Neuronal stem cell (in vitro differentiated cells): Measurements from ENCODE around the gene ARL6IP5.

Experiments
- DNase-seq: peaks from one replicate; pipeline ENCODE4 v3.0.0-alpha.2; 2013; ENCODE audit warnings: low spot score
- H2AFZ ChIP-seq: one replicate; pipeline ENCODE4 v1.6.1; 2013; ENCODE audit warnings: mild to moderate bottlenecking, low read length, inconsistent platforms
- H2AK5ac ChIP-seq: 2 replicates; pipeline ENCODE4 v1.6.1; 2013; ENCODE audit warnings: low read depth, mild to moderate bottlenecking, inconsistent platforms, low read length, moderate library complexity, mixed read lengths
- H2BK120ac ChIP-seq: 2 replicates; pipeline ENCODE4 v1.6.1; 2013; ENCODE audit warnings: low read depth, mild to moderate bottlenecking, inconsistent platforms, low read length, moderate library complexity, mixed read lengths
- H2BK12ac ChIP-seq: one replicate; pipeline ENCODE4 v1.6.1; 2013; ENCODE audit warnings: low read length, inconsistent platforms
- H2BK15ac ChIP-seq: 2 replicates; pipeline ENCODE4 v1.6.1; 2013; ENCODE audit warnings: mild to moderate bottlenecking, low read length, inconsistent platforms, mixed read lengths
- H2BK5ac ChIP-seq: one replicate; pipeline ENCODE4 v1.6.1; 2013; ENCODE audit warnings: inconsistent platforms, mild to moderate bottlenecking, low read length, moderate library complexity
- H3K14ac ChIP-seq: one replicate; pipeline ENCODE4 v1.6.1; 2013; ENCODE audit warnings: low read length, inconsistent platforms
- H3K18ac ChIP-seq: 2 replicates; pipeline ENCODE4 v1.6.1; 2013; ENCODE audit warnings: low read length, inconsistent platforms
- H3K23ac ChIP-seq: 2 replicates; pipeline ENCODE4 v1.6.1; 2013; ENCODE audit warnings: low read depth, mild to moderate bottlenecking, mixed read lengths, low read length, inconsistent platforms; ENCODE audit not compliant: poor library complexity
- H3K27ac ChIP-seq: replicated peaks from 3 replicates; pipeline ENCODE4 v1.5.1; 2013; ENCODE audit warnings: low read length, inconsistent platforms
- H3K27me3 ChIP-seq, 3 experiments: 2 replicates each; pipeline ENCODE4 v1.6.1; 2013; ENCODE audit warnings: low read length in 3 of 3, mild to moderate bottlenecking in 2 of 3, inconsistent platforms in 1 of 3, low read depth in 1 of 3, mixed read lengths in 1 of 3, moderate library complexity in 1 of 3; ENCODE audit not compliant: control insufficient read depth in 3 of 3, insufficient read depth in 3 of 3
- H3K36me3 ChIP-seq, 2 donors: replicated peaks in 1 of 2; 2 replicates each; pipeline ENCODE4 v1.6.1; 2013; ENCODE audit warnings: low read length in 2 of 2; ENCODE audit not compliant: control insufficient read depth in 2 of 2, insufficient read depth in 2 of 2
- H3K4ac ChIP-seq: 2 replicates; pipeline ENCODE4 v1.6.1; 2013; ENCODE audit warnings: inconsistent platforms, mild to moderate bottlenecking, low read length, moderate library complexity
- H3K4me1 ChIP-seq, 2 donors: 1 replicate in 1 of 2; 2 replicates in 1 of 2; pipeline ENCODE4 v1.6.1; 2013; ENCODE audit warnings: low read length in 2 of 2, low read depth in 1 of 2; ENCODE audit not compliant: control insufficient read depth in 2 of 2, insufficient read depth in 1 of 2
- H3K4me2 ChIP-seq: one replicate; pipeline ENCODE4 v1.6.1; 2013; ENCODE audit warnings: mild to moderate bottlenecking, low read length, inconsistent platforms; ENCODE audit not compliant: insufficient read depth, poor library complexity, severe bottlenecking
- H3K4me3 ChIP-seq, 2 donors: 2 replicates each; pipeline ENCODE4 v1.5.1; 2013; ENCODE audit warnings: low read length in 2 of 2, mild to moderate bottlenecking in 2 of 2, inconsistent platforms in 1 of 2, moderate library complexity in 1 of 2
- H3K79me1 ChIP-seq: one replicate; pipeline ENCODE4 v1.6.1; 2013; ENCODE audit warnings: low read depth, mild to moderate bottlenecking, inconsistent platforms, low read length, moderate library complexity
- H3K9ac ChIP-seq: one replicate; pipeline ENCODE4 v1.6.1; 2013; ENCODE audit warnings: mild to moderate bottlenecking, low read depth, low read length, inconsistent platforms; ENCODE audit not compliant: poor library complexity
- H3K9me3 ChIP-seq, 2 donors: replicated peaks in 1 of 2; 2 replicates each; pipeline versions ENCODE3 to v1.6.1; 2013; ENCODE audit warnings: low read length in 2 of 2, mild to moderate bottlenecking in 2 of 2, inconsistent platforms in 1 of 2, low read depth in 1 of 2, mixed read lengths in 1 of 2, moderate library complexity in 1 of 2; ENCODE audit not compliant: control insufficient read depth in 2 of 2, insufficient read depth in 1 of 2
- H4K8ac ChIP-seq: one replicate; pipeline ENCODE4 v1.6.1; 2013; ENCODE audit warnings: low read depth, mild to moderate bottlenecking, inconsistent platforms, low read length, moderate library complexity
- H4K91ac ChIP-seq: one replicate; pipeline ENCODE4 v1.6.1; 2013; ENCODE audit warnings: low read length, low read depth, mild to moderate bottlenecking, inconsistent platforms; ENCODE audit not compliant: poor library complexity
- WGBS, 2 donors: extraction: QIAGEN DNeasy Blood & Tissue Kit; methylation state at CpG; one replicate each; pipeline ENCODE4 v1.1.7; 2013; ENCODE audit warnings: missing lambda C conversion rate in 2 of 2, mixed read lengths in 1 of 2; ENCODE audit not compliant: insufficient read length in 2 of 2, insufficient replicate concordance in 1 of 2; ENCODE audit errors: extremely low coverage in 2 of 2; 5-methylcytosine and 5-hydroxymethylcytosine counted together

Gene ARL6IP5

DNA sequence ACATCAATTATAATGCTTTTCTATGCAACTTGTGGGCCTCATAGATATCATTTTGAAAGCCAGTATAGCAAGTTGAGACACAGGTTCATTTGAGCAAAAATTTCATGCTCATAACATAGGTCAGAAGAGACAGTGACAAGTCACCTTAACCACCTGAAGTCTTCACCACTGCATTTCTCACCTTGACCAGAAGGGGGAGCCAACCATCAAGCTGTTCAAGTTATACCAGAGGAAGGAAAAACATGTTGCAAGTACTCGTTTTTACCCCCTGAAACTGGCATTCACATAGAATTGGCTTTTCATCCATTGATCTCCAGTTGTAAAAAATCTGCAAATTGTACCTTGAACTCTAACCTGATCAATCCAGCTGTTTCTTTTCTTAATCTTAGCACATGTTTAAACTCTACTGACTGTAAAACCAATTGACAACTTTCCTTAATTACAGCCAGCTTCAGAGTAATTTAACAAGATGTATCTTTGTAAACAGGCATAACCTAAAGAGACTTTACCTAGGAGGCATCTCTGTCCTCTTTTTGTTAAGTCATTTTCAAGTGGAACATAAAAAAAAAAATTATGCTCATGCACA is 36.2 kb downstream of the ARL6IP5 start:
- Histone ChIP-seq H3K4me1 (peaks cover 0 to 5% of the 10 kb centered on the region in 2 donors), H3K4me3 (no peak overlapping the region), H3K4ac (no peak overlapping the region), H3K36me3 (no peaks in the 10 kb centered on the region), H4K91ac (no peak overlapping the region), H4K8ac (no peak overlapping the region), H2AFZ (peak overlapping the region; percentile 43), H3K79me1 (no peaks in the 10 kb centered on the region), H2BK120ac (no peak overlapping the region), H3K23ac (no peak overlapping the region), H3K18ac (no peak overlapping the region), H3K14ac (no peak overlapping the region), H2AK5ac (no peak overlapping the region), H3K4me2 (no peak overlapping the region), H2BK12ac (no peak overlapping the region), H2BK15ac (no peak overlapping the region), H3K9ac (no peak overlapping the region), H3K27ac (no peak overlapping the region), H2BK5ac (no peak overlapping the region), H3K9me3 (no peaks in the 10 kb centered on the region), H3K27me3 (no peaks in the 10 kb centered on the region)
- no CpG with 5 or more reads among the region's 1 CpG for WGBS, 2 donors
- peak; percentile 82 for DNase-seq

- no peaks in the 10 kb centered on the region for H3K9me3 ChIP-seq
- H2BK5ac ChIP-seq: no peak overlapping the region
- H3K4me3 ChIP-seq: no peak overlapping the region
- H3K4me1 ChIP-seq: peaks cover 0 to 5% of the 10 kb centered on the region in 2 donors
- DNase-seq: no peak
- no peak overlapping the region for H2AK5ac ChIP-seq
- H3K14ac ChIP-seq: no peak overlapping the region
- H3K4ac ChIP-seq: no peak overlapping the region
- H2BK12ac ChIP-seq: no peak overlapping the region
- no peak overlapping the region for H4K8ac ChIP-seq
- H4K91ac ChIP-seq: no peak overlapping the region
- no peak overlapping the region for H2BK120ac ChIP-seq
- no peak overlapping the region for H3K23ac ChIP-seq
- H3K27me3 ChIP-seq: no peaks in the 10 kb centered on the region
- H2BK15ac ChIP-seq: no peak overlapping the region
- H3K4me2 ChIP-seq: no peak overlapping the region
- no CpG with 5 or more reads among the region's 6 CpGs for WGBS, 2 donors
- H3K79me1 ChIP-seq: no peaks in the 10 kb centered on the region
- H2AFZ ChIP-seq: peak overlapping the region; percentile 68
- H3K36me3 ChIP-seq: no peaks in the 10 kb centered on the region
- H3K9ac ChIP-seq: no peak overlapping the region
- no peak overlapping the region for H3K18ac ChIP-seq
- H3K27ac ChIP-seq: no peak overlapping the region
Observed at GRCh38 chr3:69121513-69121912, 36.8 kb downstream of the ARL6IP5 start.

- no CpG with 5 or more reads among the region's 8 CpGs for WGBS, 2 donors
- H3K4me1 ChIP-seq: peaks cover 0 to 2% of the 10 kb centered on the region in 2 donors
- no peak overlapping the region for H2AK5ac ChIP-seq
- no peak overlapping the region for H4K8ac ChIP-seq
- H2BK15ac ChIP-seq: no peak overlapping the region
- DNase-seq: no peak
- H3K18ac ChIP-seq: no peak overlapping the region
- H3K27me3 ChIP-seq: no peaks in the 10 kb centered on the region
- H3K27ac ChIP-seq: no peak overlapping the region
- peak overlapping the region; percentile 68 for H2AFZ ChIP-seq
- H2BK12ac ChIP-seq: no peak overlapping the region
- H3K9me3 ChIP-seq: no peaks in the 10 kb centered on the region
- H3K4me2 ChIP-seq: no peak overlapping the region
- H3K36me3 ChIP-seq: no peaks in the 10 kb centered on the region
- no peak overlapping the region for H3K14ac ChIP-seq
- no peak overlapping the region for H2BK5ac ChIP-seq
- H4K91ac ChIP-seq: no peak overlapping the region
- no peak overlapping the region for H3K23ac ChIP-seq
- no peak overlapping the region for H3K4ac ChIP-seq
- H3K4me3 ChIP-seq: no peak overlapping the region
- H2BK120ac ChIP-seq: no peak overlapping the region
- no peaks in the 10 kb centered on the region for H3K79me1 ChIP-seq
- no peak overlapping the region for H3K9ac ChIP-seq
Observed at GRCh38 chr3:69121950-69122349, 37.2 kb downstream of the ARL6IP5 start.

GRCh38 chr3:69122403-69122802 is 37.7 kb downstream of the ARL6IP5 start, which contains the start of gene LMOD3:
Gene LMOD3, minus strand, starts transcription at chr3:69122595. Its CDS starts 209 bp downstream, at chr3:69122386.
- Histone ChIP-seq H3K79me1 (no peaks in the 10 kb centered on the region), H3K27ac (no peak within 1 kb of the TSS), H2AK5ac (no peak within 1 kb of the TSS), H2BK12ac (no peak within 1 kb of the TSS), H3K4me1 (peaks cover 0 to 3% of the 10 kb centered on the region in 2 donors), H2BK15ac (no peak within 1 kb of the TSS), H2AFZ (peak within 1 kb of the TSS; percentile 68), H3K9ac (no peak within 1 kb of the TSS), H3K36me3 (no peaks in the 10 kb centered on the region), H3K14ac (no peak within 1 kb of the TSS), H2BK5ac (no peak within 1 kb of the TSS), H3K23ac (no peak within 1 kb of the TSS), H3K18ac (no peak within 1 kb of the TSS), H4K91ac (no peak within 1 kb of the TSS), H3K27me3 (no peaks in the 10 kb centered on the region), H3K4me2 (no peak within 1 kb of the TSS), H2BK120ac (no peak within 1 kb of the TSS), H3K4ac (no peak within 1 kb of the TSS), H4K8ac (no peak within 1 kb of the TSS), H3K4me3 (no peak within 1 kb of the TSS), H3K9me3 (no peaks in the 10 kb centered on the region)
- no peak for DNase-seq
- no CpG with 5 or more reads among the region's 3 CpGs for WGBS, 2 donors
